ENCODE results near the gene NINJ1. TPM values are rescaled to one million over a fixed set of nuclear protein-coding genes. Genes with fewer than 3 reads are reported as not detected.

Gene NINJ1
- total RNA-seq, 1 experiment from 2014 or later = 30.5 TPM

- H3K9me3 ChIP-seq (ENCODE audit: low read length) = peaks cover 5% of the 10 kb centered on the region; the same call in 1 of the 2 replicates
- no TSS peak for BruUV-seq (replicated peaks)
- no peaks in the 10 kb centered on the region for H4K20me1 ChIP-seq (ENCODE audit: low read length)
- ATAC-seq (peak; percentile 7; the same call in 1 of the 2 replicates), DNase-seq (no peak)
- no peak for TF ChIP-seq EZH2phosphoT487 (IDR thresholded peaks at IDR 0.05; ENCODE audit: borderline replicate concordance, low read length)
- no peaks in the 10 kb centered on the region for H3K9me2 ChIP-seq (replicated peaks; ENCODE audit: low read length)
- CTCF ChIA-PET = interaction anchor here (0.6 to 1.2 kb wide), 6 partner anchors 10 to 342 kb away, joined by 3 to 4 read pairs (median 3); no protein-coding TSS in a partner anchor
- no peaks in the 10 kb centered on the region for H3F3A ChIP-seq (ENCODE audit: low read length, unreplicated experiment)
- H3K9ac ChIP-seq (ENCODE audit: low read length) = no peak overlapping the region
- H3K4me3 ChIP-seq (ENCODE audit: low read length) = no peak overlapping the region
- POLR2A ChIA-PET (ENCODE audit: unreplicated experiment) = no interaction called here
- intact Hi-C loops (cut with micrococcal nuclease) = no loop called here
- no peak overlapping the region for H3K27ac ChIP-seq (ENCODE audit: low read length)
- H3K4me2 ChIP-seq (ENCODE audit: low read length) = no peak overlapping the region
- peaks cover 24% of the 10 kb centered on the region for H3K4me1 ChIP-seq (ENCODE audit: insufficient read depth, low read length)
- H3K27me3 ChIP-seq (ENCODE audit: low read length) = no peaks in the 10 kb centered on the region
- peaks cover 11% of the 10 kb centered on the region for H3K36me3 ChIP-seq (ENCODE audit: low read depth, low read length)
- no peak overlapping the region for H2AFZ ChIP-seq (ENCODE audit: low read length)
- peaks cover 38% of the 10 kb centered on the region for H3K79me2 ChIP-seq (ENCODE audit: low read length)
Measured at GRCh38 chr9:93108291-93109041, 25.6 kb downstream of the NINJ1 start.

GRCh38 chr9:93107825-93108161, 26.3 kb downstream of the NINJ1 start:
- peaks cover 15% of the 10 kb centered on the region for H3K36me3 ChIP-seq (ENCODE audit: low read depth, low read length)
- ChIA-PET POLR2A (ENCODE audit: unreplicated experiment) (no interaction called here), CTCF (no interaction called here)
- no peaks in the 10 kb centered on the region for H3K27me3 ChIP-seq (ENCODE audit: low read length)
- no peak overlapping the region for H2AFZ ChIP-seq (ENCODE audit: low read length)
- BruUV-seq (replicated peaks) = no TSS peak
- H3K9me2 ChIP-seq (replicated peaks; ENCODE audit: low read length) = no peaks in the 10 kb centered on the region
- H4K20me1 ChIP-seq (ENCODE audit: low read length) = no peaks in the 10 kb centered on the region
- TF ChIP-seq EZH2phosphoT487 (IDR thresholded peaks at IDR 0.05; ENCODE audit: borderline replicate concordance, low read length) (no peak), EZH2 (IDR thresholded peaks at IDR 0.05; ENCODE audit: low read length, unreplicated experiment) (no peak), CTCF (conservative IDR thresholded peaks at IDR 0.05; ENCODE audit: low read depth, low read length) (no peak)
- H3K9ac ChIP-seq (ENCODE audit: low read length) = no peak overlapping the region
- DNase-seq (no peak), ATAC-seq (no peak)
- H3K4me2 ChIP-seq (ENCODE audit: low read length) = no peak overlapping the region
- intact Hi-C loops (cut with micrococcal nuclease) = no loop called here
- no peak overlapping the region for H3K4me3 ChIP-seq (ENCODE audit: low read length)
- H3F3A ChIP-seq (ENCODE audit: low read length, unreplicated experiment) = no peaks in the 10 kb centered on the region
- H3K4me1 ChIP-seq (ENCODE audit: insufficient read depth, low read length) = peaks cover 24% of the 10 kb centered on the region
- no peak overlapping the region for H3K27ac ChIP-seq (ENCODE audit: low read length)
- H3K9me3 ChIP-seq (ENCODE audit: low read length) = peaks cover 5% of the 10 kb centered on the region; the same call in 1 of the 2 replicates
- H3K79me2 ChIP-seq (ENCODE audit: low read length) = peaks cover 45% of the 10 kb centered on the region

GRCh38 chr9:93107151-93107824, 26.8 kb downstream of the NINJ1 start:
- ATAC-seq = no peak
- H4K20me1 ChIP-seq (ENCODE audit: low read length) = no peaks in the 10 kb centered on the region
- no peak overlapping the region for H3K4me3 ChIP-seq (ENCODE audit: low read length)
- H3K9ac ChIP-seq (ENCODE audit: low read length) = no peak overlapping the region
- H3K9me3 ChIP-seq (ENCODE audit: low read length) = peaks cover 5% of the 10 kb centered on the region; the same call in 1 of the 2 replicates
- H3K9me2 ChIP-seq (replicated peaks; ENCODE audit: low read length) = no peaks in the 10 kb centered on the region
- H3K36me3 ChIP-seq (ENCODE audit: low read depth, low read length) = peaks cover 15% of the 10 kb centered on the region
- no TSS peak for BruUV-seq (replicated peaks)
- no peak for TF ChIP-seq EZH2 (IDR thresholded peaks at IDR 0.05; ENCODE audit: low read length, unreplicated experiment)
- no peak for TF ChIP-seq EZH2phosphoT487 (IDR thresholded peaks at IDR 0.05; ENCODE audit: borderline replicate concordance, low read length)
- no peak for TF ChIP-seq CTCF (conservative IDR thresholded peaks at IDR 0.05; ENCODE audit: low read depth, low read length)
- intact Hi-C loops (cut with micrococcal nuclease) = no loop called here
- H2AFZ ChIP-seq (ENCODE audit: low read length) = no peak overlapping the region
- peaks cover 50% of the 10 kb centered on the region for H3K79me2 ChIP-seq (ENCODE audit: low read length)
- no peaks in the 10 kb centered on the region for H3K27me3 ChIP-seq (ENCODE audit: low read length)
- ChIA-PET CTCF (no interaction called here), POLR2A (ENCODE audit: unreplicated experiment) (no interaction called here)
- DNase-seq = no peak
- no peak overlapping the region for H3K27ac ChIP-seq (ENCODE audit: low read length)
- no peaks in the 10 kb centered on the region for H3F3A ChIP-seq (ENCODE audit: low read length, unreplicated experiment)
- H3K4me2 ChIP-seq (ENCODE audit: low read length) = no peak overlapping the region
- H3K4me1 ChIP-seq (ENCODE audit: insufficient read depth, low read length) = peaks cover 23% of the 10 kb centered on the region
